SK-N-SH (cell line): ENCODE results near the gene TMCO4.

Experiments
- CHD2 ChIP-seq: fragments of 150-350 bp; IDR thresholded peaks from 2 replicates; pipeline ENCODE4 v1.6.1; 2018; ENCODE audit warnings: low read length; ENCODE audit not compliant: partially characterized antibody
- CTCF ChIP-seq: fragments of 200-600 bp; sonication (generic); IDR thresholded peaks from 2 replicates; pipeline ENCODE4 v1.6.1; 2017; ENCODE audit warnings: antibody characterized with exemption, mild to moderate bottlenecking, moderate library complexity
- NFIC ChIP-seq: IDR thresholded peaks from 2 replicates; pipeline ENCODE4 v1.4.0; 2012; ENCODE audit warnings: borderline replicate concordance
- POLR2AphosphoS5 ChIP-seq: IDR thresholded peaks from 2 replicates; pipeline ENCODE4 v1.6.1; 2012; ENCODE audit warnings: low read depth, low read length
- RAD21 ChIP-seq: IDR thresholded peaks from 2 replicates; pipeline ENCODE4 v1.6.1; 2012; ENCODE audit warnings: mild to moderate bottlenecking, low read length
- RFX5 ChIP-seq: IDR thresholded peaks from 2 replicates; pipeline ENCODE4 v1.6.1; 2012; ENCODE audit warnings: mild to moderate bottlenecking, improper control_type of control experiment, low read length
- SMC3 ChIP-seq: IDR thresholded peaks from 2 replicates; pipeline ENCODE4 v1.6.1; 2012; ENCODE audit warnings: low read depth, low read length, improper control_type of control experiment
- TEAD4 ChIP-seq: IDR thresholded peaks from 2 replicates; pipeline ENCODE4 v1.4.0; 2012; ENCODE audit warnings: mild to moderate bottlenecking, borderline replicate concordance; ENCODE audit not compliant: insufficient read depth
- TF ChIP-seq, protein P1 (sequence below): IDR thresholded peaks from 2 replicates; pipeline ENCODE4; 2012
- TF ChIP-seq, protein P2 (sequence below): IDR thresholded peaks from 2 replicates; pipeline ENCODE4 v1.6.1; 2012; ENCODE audit warnings: mild to moderate bottlenecking, low read depth, low read length, moderate library complexity
- TF ChIP-seq, protein P3 (sequence below): IDR thresholded peaks from 2 replicates; pipeline ENCODE4 v1.4.0; 2012; ENCODE audit warnings: low read depth

DNA sequence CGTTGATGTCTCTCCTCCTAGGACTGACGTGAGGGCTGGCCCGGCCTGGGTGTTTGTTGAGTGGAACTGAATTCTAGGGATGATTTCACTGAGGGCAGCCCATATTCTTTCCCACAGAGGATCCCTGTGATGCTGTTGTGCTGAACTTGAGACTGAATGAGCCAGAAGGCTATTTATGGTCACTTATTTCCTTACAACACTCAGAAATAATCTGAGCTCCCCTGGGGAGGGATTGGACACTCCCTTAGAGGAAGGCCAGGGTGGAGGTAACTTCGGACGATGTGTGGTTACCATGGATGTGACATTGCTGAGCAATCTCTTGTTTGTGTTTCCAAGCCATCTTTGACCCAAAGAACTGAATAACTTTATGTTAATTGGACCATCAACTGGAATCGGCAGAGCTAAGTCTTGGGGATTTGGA lies 5.1 kb upstream of the TMCO4 start:
- no peak for TF ChIP-seq POLR2AphosphoS5
- TF ChIP-seq CHD2 = no peak
- TF ChIP-seq RAD21 = no peak
- TF ChIP-seq, protein P1, sequence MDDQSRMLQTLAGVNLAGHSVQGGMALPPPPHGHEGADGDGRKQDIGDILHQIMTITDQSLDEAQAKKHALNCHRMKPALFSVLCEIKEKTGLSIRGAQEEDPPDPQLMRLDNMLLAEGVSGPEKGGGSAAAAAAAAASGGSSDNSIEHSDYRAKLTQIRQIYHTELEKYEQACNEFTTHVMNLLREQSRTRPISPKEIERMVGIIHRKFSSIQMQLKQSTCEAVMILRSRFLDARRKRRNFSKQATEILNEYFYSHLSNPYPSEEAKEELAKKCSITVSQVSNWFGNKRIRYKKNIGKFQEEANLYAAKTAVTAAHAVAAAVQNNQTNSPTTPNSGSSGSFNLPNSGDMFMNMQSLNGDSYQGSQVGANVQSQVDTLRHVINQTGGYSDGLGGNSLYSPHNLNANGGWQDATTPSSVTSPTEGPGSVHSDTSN = no peak
- TF ChIP-seq CTCF = no peak
- TF ChIP-seq, protein P2, sequence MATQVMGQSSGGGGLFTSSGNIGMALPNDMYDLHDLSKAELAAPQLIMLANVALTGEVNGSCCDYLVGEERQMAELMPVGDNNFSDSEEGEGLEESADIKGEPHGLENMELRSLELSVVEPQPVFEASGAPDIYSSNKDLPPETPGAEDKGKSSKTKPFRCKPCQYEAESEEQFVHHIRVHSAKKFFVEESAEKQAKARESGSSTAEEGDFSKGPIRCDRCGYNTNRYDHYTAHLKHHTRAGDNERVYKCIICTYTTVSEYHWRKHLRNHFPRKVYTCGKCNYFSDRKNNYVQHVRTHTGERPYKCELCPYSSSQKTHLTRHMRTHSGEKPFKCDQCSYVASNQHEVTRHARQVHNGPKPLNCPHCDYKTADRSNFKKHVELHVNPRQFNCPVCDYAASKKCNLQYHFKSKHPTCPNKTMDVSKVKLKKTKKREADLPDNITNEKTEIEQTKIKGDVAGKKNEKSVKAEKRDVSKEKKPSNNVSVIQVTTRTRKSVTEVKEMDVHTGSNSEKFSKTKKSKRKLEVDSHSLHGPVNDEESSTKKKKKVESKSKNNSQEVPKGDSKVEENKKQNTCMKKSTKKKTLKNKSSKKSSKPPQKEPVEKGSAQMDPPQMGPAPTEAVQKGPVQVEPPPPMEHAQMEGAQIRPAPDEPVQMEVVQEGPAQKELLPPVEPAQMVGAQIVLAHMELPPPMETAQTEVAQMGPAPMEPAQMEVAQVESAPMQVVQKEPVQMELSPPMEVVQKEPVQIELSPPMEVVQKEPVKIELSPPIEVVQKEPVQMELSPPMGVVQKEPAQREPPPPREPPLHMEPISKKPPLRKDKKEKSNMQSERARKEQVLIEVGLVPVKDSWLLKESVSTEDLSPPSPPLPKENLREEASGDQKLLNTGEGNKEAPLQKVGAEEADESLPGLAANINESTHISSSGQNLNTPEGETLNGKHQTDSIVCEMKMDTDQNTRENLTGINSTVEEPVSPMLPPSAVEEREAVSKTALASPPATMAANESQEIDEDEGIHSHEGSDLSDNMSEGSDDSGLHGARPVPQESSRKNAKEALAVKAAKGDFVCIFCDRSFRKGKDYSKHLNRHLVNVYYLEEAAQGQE = no peak
- TF ChIP-seq, protein P3, sequence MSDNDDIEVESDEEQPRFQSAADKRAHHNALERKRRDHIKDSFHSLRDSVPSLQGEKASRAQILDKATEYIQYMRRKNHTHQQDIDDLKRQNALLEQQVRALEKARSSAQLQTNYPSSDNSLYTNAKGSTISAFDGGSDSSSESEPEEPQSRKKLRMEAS = no peak
- no peak for TF ChIP-seq SMC3
- no peak for TF ChIP-seq TEAD4
- no peak for TF ChIP-seq NFIC
- TF ChIP-seq RFX5 = no peak
